ENCODE results near the gene U2AF1L4.

The U2AF1L4 gene

DNA sequence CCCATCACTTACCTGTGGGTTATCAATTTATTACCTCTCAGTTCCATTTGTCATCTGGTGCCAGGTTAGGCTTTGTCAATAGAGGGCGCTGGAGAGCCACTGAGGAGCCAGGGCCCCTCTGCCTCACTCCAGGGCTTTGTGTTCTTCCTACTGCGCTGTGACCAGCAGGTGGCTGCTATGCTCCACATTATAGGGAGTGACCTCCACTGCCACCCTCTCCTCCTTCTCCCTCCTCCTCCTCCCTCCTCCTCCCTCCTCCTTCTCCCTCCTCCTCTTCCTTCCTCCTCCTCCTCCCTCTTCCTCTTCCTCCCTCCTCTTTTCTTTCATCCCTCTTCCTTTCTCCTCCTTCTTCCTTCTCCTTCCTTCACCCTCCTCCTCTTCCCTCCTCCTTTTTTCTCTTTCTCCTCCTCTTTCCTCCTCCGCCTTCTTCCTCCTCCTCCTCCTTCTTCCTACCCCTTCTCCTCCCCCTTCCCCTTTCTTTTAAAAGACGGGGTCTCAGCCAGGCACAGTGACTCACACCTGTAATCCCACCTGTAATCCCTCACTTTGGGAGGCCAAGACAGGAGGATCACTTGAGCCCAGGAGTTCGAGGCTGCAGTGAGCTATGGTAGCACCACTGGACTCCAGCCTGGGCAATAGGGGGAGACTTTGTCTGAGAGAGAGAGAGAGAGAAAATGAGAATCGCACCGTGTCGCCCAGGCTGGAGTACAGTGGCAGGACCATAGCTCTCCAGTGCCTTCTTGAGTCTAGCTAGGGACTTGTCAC, 51.2 kb downstream of the U2AF1L4 start:
- no peak overlapping the region for H3K4me3 ChIP-seq (ENCODE audit: severe bottlenecking)
- H3K27me3 ChIP-seq (ENCODE audit: insufficient read depth, poor library complexity, severe bottlenecking): no peaks in the 10 kb centered on the region
- no peak overlapping the region for H3K27ac ChIP-seq (ENCODE audit: poor library complexity, severe bottlenecking)
- DNase-seq (ENCODE audit: low spot score) (peak; percentile 71), ATAC-seq (ENCODE audit: low read depth) (peak; percentile 99)
- no peaks in the 10 kb centered on the region for H3K4me1 ChIP-seq (ENCODE audit: insufficient read depth, poor library complexity, severe bottlenecking)
- no peaks in the 10 kb centered on the region for H3K9me3 ChIP-seq (ENCODE audit: severe bottlenecking)
- H3K36me3 ChIP-seq (ENCODE audit: low read depth): no peaks in the 10 kb centered on the region
- peak; percentile 88 for TF ChIP-seq CTCF (IDR thresholded peaks at IDR 0.05; ENCODE audit: poor library complexity, severe bottlenecking)

DNA sequence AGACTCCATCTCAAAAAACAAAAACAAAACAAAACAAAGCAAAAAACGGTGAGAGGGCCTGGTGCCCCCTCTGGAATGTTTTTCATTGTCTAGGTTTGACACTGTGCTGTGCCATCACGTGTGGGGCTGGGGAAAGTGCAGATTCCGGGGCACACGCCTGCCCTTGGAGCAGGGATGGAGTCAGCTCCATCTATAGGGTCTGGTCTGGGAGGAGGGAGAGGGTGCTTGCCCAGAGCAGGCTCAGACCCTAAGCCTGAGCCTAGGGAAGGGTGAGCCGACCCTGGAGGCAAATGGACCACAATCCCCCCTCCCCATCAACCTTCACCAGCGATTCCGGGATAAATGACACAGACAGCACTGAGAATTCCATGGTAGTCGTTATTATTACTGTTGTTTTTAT, 51.8 kb downstream of the U2AF1L4 start:
- Histone ChIP-seq H3K4me3 (ENCODE audit: severe bottlenecking) (no peak overlapping the region), H3K4me1 (ENCODE audit: insufficient read depth, poor library complexity, severe bottlenecking) (no peaks in the 10 kb centered on the region), H3K9me3 (ENCODE audit: severe bottlenecking) (no peaks in the 10 kb centered on the region), H3K27me3 (ENCODE audit: insufficient read depth, poor library complexity, severe bottlenecking) (no peaks in the 10 kb centered on the region), H3K36me3 (ENCODE audit: low read depth) (no peaks in the 10 kb centered on the region), H3K27ac (ENCODE audit: poor library complexity, severe bottlenecking) (no peak overlapping the region)
- no peak for TF ChIP-seq CTCF (IDR thresholded peaks at IDR 0.05; ENCODE audit: poor library complexity, severe bottlenecking)
- DNase-seq (ENCODE audit: low spot score) (no peak), ATAC-seq (ENCODE audit: low read depth) (no peak)
